H1 (cell line): Measurements from ENCODE around the gene RARRES2. TPM values are rescaled to one million over a fixed set of nuclear protein-coding genes. Genes with fewer than 3 reads are reported as not detected.

Source experiments
- CBX8 ChIP-seq: fragments of 300-800, 300-1000 bp; sonication (generic); IDR thresholded peaks from 2 replicates; pipeline ENCODE4 v1.7.1; 2016; ENCODE audit warnings: low read depth, low read length, borderline replicate concordance
- POLR2AphosphoS5 ChIP-seq: IDR thresholded peaks from 2 replicates; pipeline ENCODE4 v1.6.1; 2011; ENCODE audit warnings: low read depth, low read length
- TAF7 ChIP-seq: optimal IDR thresholded peaks from 2 replicates; pipeline ENCODE3; 2011; ENCODE audit warnings: low read depth, mild to moderate bottlenecking, inconsistent platforms, low read length, moderate library complexity, borderline replicate concordance
- polyA plus RNA-seq, 7 experiments: library from polyadenylated mRNA; depleted of rRNA in 3 of 7; stranded (reverse) in 5 of 7; unstranded in 2 of 7; fragments of >200 nt in 5 of 7; fragments of 200-250 nt in 2 of 7; gene quantifications; 1 replicate in 5 of 7; 2 replicates in 1 of 7; 4 replicates in 1 of 7; pipeline versions ENCODE4 v1.2.1 to v1.2.3, GENCODE V29; 2011 to 2013; ENCODE audit warnings: missing spikeins in 2 of 7, mixed read lengths in 2 of 7
- total RNA-seq: library from RNA; stranded (reverse); fragmentation: NEBNext Ultra II Directional; extraction: Animal tissue kit (Norgen Biotek cat#: 25700); gene quantifications from 2 replicates; pipeline ENCODE4 v1.2.1, GENCODE V29; 2021
- TF ChIP-seq, protein P1 (sequence below): fragments of 300-600 bp; sonication (generic); IDR thresholded peaks from 2 replicates; pipeline ENCODE4 v1.7.1; 2012; ENCODE audit warnings: low read length, moderate library complexity, mild to moderate bottlenecking, inconsistent platforms; ENCODE audit not compliant: insufficient replicate concordance
- TF ChIP-seq, protein P2 (sequence below): IDR thresholded peaks from 2 replicates; pipeline ENCODE4 v1.6.1; 2012; ENCODE audit warnings: inconsistent platforms

Gene RARRES2
- total and polyA plus RNA-seq, 2 of the 8 experiments (the other 6 are each of a cell fraction or from before 2014, with no cell fraction given), result 254 to 441 TPM

DNA sequence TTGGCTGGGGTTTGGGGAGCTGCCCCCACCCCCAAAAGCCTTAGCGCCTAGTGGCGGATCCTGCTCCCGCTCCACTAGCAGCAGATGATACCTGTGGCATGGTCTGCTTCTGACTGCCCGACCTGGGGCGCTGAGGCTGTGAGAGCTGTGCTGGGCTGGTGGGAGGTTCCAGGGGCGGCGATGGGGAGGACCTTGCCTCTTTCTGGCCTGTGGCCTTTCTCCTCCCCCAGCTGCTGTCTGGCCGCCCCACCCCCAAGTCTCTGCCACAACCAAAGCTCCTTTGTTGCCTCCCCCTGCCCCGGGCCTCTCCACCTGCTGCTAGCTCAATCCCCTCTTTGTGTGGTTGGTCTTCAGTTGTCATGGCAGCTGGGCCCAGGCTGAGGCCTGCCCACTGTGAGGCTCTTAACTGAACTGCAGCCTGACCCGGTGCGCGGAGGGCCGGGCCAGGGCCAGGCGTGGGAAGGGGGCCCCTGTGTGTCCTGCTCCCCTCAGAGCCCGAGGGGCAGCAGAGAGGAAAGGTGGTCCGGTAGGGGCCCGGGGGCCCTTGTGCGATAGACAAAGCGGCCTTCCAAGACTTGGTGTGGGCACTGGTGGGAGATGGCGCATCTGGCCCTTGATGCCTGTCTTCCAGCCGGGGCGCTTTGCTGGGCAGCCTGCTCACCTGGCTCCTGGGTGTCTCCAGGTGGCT is 42.4 kb upstream of the RARRES2 start (continued):
- TF ChIP-seq CBX8, result no peak
- TF ChIP-seq POLR2AphosphoS5, result peak; percentile 82
- TF ChIP-seq, protein P1, sequence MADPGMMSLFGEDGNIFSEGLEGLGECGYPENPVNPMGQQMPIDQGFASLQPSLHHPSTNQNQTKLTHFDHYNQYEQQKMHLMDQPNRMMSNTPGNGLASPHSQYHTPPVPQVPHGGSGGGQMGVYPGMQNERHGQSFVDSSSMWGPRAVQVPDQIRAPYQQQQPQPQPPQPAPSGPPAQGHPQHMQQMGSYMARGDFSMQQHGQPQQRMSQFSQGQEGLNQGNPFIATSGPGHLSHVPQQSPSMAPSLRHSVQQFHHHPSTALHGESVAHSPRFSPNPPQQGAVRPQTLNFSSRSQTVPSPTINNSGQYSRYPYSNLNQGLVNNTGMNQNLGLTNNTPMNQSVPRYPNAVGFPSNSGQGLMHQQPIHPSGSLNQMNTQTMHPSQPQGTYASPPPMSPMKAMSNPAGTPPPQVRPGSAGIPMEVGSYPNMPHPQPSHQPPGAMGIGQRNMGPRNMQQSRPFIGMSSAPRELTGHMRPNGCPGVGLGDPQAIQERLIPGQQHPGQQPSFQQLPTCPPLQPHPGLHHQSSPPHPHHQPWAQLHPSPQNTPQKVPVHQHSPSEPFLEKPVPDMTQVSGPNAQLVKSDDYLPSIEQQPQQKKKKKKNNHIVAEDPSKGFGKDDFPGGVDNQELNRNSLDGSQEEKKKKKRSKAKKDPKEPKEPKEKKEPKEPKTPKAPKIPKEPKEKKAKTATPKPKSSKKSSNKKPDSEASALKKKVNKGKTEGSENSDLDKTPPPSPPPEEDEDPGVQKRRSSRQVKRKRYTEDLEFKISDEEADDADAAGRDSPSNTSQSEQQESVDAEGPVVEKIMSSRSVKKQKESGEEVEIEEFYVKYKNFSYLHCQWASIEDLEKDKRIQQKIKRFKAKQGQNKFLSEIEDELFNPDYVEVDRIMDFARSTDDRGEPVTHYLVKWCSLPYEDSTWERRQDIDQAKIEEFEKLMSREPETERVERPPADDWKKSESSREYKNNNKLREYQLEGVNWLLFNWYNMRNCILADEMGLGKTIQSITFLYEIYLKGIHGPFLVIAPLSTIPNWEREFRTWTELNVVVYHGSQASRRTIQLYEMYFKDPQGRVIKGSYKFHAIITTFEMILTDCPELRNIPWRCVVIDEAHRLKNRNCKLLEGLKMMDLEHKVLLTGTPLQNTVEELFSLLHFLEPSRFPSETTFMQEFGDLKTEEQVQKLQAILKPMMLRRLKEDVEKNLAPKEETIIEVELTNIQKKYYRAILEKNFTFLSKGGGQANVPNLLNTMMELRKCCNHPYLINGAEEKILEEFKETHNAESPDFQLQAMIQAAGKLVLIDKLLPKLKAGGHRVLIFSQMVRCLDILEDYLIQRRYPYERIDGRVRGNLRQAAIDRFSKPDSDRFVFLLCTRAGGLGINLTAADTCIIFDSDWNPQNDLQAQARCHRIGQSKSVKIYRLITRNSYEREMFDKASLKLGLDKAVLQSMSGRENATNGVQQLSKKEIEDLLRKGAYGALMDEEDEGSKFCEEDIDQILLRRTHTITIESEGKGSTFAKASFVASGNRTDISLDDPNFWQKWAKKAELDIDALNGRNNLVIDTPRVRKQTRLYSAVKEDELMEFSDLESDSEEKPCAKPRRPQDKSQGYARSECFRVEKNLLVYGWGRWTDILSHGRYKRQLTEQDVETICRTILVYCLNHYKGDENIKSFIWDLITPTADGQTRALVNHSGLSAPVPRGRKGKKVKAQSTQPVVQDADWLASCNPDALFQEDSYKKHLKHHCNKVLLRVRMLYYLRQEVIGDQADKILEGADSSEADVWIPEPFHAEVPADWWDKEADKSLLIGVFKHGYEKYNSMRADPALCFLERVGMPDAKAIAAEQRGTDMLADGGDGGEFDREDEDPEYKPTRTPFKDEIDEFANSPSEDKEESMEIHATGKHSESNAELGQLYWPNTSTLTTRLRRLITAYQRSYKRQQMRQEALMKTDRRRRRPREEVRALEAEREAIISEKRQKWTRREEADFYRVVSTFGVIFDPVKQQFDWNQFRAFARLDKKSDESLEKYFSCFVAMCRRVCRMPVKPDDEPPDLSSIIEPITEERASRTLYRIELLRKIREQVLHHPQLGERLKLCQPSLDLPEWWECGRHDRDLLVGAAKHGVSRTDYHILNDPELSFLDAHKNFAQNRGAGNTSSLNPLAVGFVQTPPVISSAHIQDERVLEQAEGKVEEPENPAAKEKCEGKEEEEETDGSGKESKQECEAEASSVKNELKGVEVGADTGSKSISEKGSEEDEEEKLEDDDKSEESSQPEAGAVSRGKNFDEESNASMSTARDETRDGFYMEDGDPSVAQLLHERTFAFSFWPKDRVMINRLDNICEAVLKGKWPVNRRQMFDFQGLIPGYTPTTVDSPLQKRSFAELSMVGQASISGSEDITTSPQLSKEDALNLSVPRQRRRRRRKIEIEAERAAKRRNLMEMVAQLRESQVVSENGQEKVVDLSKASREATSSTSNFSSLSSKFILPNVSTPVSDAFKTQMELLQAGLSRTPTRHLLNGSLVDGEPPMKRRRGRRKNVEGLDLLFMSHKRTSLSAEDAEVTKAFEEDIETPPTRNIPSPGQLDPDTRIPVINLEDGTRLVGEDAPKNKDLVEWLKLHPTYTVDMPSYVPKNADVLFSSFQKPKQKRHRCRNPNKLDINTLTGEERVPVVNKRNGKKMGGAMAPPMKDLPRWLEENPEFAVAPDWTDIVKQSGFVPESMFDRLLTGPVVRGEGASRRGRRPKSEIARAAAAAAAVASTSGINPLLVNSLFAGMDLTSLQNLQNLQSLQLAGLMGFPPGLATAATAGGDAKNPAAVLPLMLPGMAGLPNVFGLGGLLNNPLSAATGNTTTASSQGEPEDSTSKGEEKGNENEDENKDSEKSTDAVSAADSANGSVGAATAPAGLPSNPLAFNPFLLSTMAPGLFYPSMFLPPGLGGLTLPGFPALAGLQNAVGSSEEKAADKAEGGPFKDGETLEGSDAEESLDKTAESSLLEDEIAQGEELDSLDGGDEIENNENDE, result peak; percentile 29
- peak; percentile 87 for TF ChIP-seq TAF7
- TF ChIP-seq, protein P2, sequence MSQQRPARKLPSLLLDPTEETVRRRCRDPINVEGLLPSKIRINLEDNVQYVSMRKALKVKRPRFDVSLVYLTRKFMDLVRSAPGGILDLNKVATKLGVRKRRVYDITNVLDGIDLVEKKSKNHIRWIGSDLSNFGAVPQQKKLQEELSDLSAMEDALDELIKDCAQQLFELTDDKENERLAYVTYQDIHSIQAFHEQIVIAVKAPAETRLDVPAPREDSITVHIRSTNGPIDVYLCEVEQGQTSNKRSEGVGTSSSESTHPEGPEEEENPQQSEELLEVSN, result peak; percentile 17; the same call in 1 of the 2 replicates
